EH (cell line): Measurements from ENCODE around the gene PALS2.

ENCODE experiments used
- DNase-seq: peaks from one replicate; pipeline ENCODE4 v3.0.0-alpha.2; 2015; ENCODE audit warnings: low read depth

Gene PALS2, protein sequence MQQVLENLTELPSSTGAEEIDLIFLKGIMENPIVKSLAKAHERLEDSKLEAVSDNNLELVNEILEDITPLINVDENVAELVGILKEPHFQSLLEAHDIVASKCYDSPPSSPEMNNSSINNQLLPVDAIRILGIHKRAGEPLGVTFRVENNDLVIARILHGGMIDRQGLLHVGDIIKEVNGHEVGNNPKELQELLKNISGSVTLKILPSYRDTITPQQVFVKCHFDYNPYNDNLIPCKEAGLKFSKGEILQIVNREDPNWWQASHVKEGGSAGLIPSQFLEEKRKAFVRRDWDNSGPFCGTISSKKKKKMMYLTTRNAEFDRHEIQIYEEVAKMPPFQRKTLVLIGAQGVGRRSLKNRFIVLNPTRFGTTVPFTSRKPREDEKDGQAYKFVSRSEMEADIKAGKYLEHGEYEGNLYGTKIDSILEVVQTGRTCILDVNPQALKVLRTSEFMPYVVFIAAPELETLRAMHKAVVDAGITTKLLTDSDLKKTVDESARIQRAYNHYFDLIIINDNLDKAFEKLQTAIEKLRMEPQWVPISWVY

GRCh38 chr7:24572997-24573553, at the start of gene PALS2:
Gene PALS2 (plus strand): TSS chr7:24573452. CDS start chr7:24623668, 50,216 bp downstream.
- DNase-seq = peak; percentile 78

- no peak for DNase-seq
Observed at GRCh38 chr7:24531255-24531654, 42.0 kb upstream of the PALS2 start.

DNA sequence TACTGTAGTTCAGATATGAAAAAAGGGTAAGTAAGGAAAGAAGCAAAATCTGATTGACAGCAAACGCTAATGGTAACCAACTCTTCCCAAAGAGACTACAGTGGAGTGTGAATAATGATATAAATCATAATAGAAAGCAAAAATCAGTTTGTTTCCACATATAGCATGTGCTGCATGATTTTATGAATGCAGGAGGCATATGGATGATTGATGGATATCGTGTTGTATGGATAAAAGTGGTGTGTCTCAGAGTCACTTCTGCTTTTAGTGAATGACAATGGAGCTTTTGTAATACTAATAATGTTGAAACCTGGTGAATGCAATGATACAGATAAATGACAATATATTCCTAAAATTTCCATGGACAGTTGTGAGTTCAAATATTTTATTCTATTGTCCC, 36.6 kb upstream of the PALS2 start:
- DNase-seq = no peak

- DNase-seq = no peak
Observed at GRCh38 chr7:24540956-24541355, 32.3 kb upstream of the PALS2 start.

DNA sequence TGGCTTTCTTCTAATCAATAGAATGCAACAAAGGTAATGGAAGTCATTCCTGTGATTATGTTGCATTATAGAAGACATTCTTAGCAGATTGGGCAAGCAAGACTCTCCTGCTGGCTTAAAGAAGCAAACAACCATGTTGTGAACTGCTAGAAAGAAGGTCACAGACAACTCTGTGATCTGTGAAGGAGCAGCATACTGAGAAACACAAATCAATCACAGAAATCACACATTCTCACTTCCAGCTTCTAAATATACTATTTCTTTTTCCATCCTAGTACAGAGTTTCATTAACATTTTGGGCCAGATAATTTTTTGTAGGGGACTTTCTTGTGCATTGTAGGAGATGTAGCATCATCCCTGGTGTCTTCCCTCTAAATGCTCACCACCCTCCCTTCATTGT, 28.0 kb upstream of the PALS2 start:
- DNase-seq = no peak

- DNase-seq = no peak
Observed at GRCh38 chr7:24548390-24548789, 24.9 kb upstream of the PALS2 start.

- no peak for DNase-seq
Observed at GRCh38 chr7:24549991-24550390, 23.3 kb upstream of the PALS2 start.

- DNase-seq = no peak
Observed at GRCh38 chr7:24555184-24555583, 18.1 kb upstream of the PALS2 start.

DNA sequence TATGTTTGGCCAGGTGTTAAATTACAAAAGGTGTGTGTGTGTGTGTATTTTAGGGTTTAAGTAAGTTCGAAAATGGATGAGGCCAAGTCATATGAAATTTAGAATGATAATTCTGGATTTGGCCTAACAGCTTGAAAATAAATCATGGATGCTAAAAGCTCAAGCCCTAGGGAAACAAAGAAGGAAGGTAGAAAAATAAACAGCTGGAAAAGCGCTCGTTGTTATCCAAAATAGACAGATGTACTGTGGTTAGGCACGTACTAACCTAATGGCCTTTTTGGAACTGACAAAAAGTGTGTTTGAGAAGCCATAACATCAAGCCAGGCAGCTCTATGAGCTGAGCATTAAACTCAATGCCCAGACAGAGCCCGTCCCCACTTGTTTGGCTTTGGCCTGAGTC, 17.5 kb upstream of the PALS2 start:
- DNase-seq = no peak

DNA sequence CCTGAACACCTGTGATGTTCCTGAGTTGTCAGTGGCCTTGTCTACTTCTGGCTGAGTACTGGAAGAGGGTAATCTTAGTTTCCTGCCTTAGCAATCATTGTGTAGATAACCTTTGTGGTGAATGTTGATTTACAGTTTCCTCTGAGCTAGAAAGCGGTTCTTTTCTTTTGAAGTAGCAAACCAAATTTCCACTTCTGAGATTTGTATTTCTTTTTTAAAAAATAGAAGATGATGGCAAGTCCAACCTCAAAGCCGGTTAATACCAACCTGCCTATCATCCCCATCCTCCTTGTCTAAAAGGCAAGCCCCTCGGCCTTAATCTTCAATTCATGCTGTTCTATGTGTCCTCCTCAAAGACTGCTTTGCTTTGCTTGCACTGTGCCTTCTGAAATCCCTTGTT, 12.5 kb upstream of the PALS2 start:
- DNase-seq = no peak

DNA sequence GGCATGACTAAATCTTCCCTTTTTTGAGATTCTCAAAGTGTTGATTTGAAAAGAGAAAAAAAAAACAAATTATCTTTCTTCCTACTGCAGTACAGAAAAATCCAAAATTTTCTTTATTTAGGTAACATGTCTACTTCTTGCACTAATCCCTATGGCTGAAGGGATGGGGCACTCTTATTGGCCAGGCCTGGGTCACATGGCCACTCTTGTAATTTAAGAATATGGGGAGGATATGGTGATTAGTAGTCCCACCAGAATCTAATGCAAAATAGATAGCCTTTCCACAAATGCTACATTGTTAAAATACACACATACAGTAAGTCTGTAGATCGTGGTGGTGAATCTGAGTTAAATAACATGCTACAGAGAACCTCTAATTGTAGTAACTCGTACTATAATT, 7.0 kb upstream of the PALS2 start:
- no peak for DNase-seq

DNA sequence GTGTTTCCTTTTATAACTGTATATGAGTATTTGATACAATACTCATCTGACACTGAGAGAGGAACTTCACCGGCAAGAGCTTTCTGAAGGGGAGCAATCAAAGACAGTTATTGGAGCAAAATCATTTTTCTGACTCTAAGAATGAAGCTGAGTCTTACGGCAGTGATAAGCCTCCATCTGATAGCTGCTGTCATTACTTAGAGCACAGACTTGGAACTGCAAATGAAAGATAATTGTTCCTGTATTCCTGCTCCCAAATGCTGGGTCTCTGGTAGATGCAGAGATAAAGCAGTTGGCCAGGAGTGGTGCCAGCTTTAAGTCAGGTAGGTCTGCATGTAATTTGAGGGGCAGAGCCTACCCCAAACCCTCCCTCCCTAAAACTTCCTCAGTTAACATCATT, 2.3 kb upstream of the PALS2 start:
- no peak for DNase-seq

DNA sequence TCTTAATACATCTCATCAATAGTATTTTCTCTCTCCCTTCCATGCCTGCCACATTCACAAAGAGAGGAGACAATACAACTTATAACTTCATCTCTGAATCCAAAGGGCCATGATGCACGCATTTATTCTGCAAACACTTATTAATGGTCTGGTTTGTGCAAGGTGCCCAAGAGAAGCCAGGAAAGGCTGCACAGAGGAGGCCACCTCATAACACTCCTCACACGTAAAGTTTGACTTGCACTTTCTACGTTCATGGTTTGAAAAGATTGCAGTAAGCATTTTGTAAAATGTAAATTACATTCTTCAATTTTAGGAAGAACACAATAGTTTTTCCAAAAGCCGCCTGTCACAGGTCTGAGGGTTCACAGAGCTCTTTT, 1.2 kb upstream of the PALS2 start:
- DNase-seq = no peak

GRCh38 chr7:24572393-24572996, 757 bp upstream of the PALS2 start:
- DNase-seq = peak; percentile 69

GRCh38 chr7:24573554-24574338, 494 bp downstream of the PALS2 start:
- peak; percentile 65 for DNase-seq

- DNase-seq = peak; percentile 24
Observed at GRCh38 chr7:24574386-24574785, 1.1 kb downstream of the PALS2 start.

GRCh38 chr7:24574950-24575349, 1.7 kb downstream of the PALS2 start:
- DNase-seq = no peak

GRCh38 chr7:24576171-24577025, 3.1 kb downstream of the PALS2 start:
- peak; percentile 75 for DNase-seq

- no peak for DNase-seq
Observed at GRCh38 chr7:24578052-24578451, 4.8 kb downstream of the PALS2 start.

GRCh38 chr7:24580283-24580946, 7.2 kb downstream of the PALS2 start:
- DNase-seq = peak; percentile 9

- no peak for DNase-seq
Observed at GRCh38 chr7:24582166-24582565, 8.9 kb downstream of the PALS2 start.
